Stimulated activated CD8-positive, alpha-beta memory T cell treated with anti-CD3 and anti-CD28 coated beads, Interleukin-7, amount 100 ng/mL, for 1 hour (primary cell): Measurements from ENCODE around the gene ABI2.
A peak's percentile ranks its signal among the peaks of the same experiment; 100 is the strongest.

Source experiments
- DNase-seq, 2 donors: peaks; one replicate each; pipeline ENCODE4 v3.0.0-alpha.2; 2020; ENCODE audit warnings: low read depth in 2 of 2

ABI2 gene

GRCh38 chr2:203480623-203481022 lies 152.4 kb downstream of the ABI2 start:
- no peak for DNase-seq

- DNase-seq: peak; percentile 5 to 20
These were observed 156.3 kb downstream of the ABI2 start for GRCh38 chr2:203484266-203485112.

- no peak for DNase-seq
These were observed 161.3 kb downstream of the ABI2 start for GRCh38 chr2:203489531-203489930.

- DNase-seq: no peak
These were observed 162.2 kb downstream of the ABI2 start for GRCh38 chr2:203490391-203490790.

GRCh38 chr2:203492965-203493364 lies 164.8 kb downstream of the ABI2 start:
- no peak for DNase-seq
